ENCODE data around the gene NYNRIN.

- TF ChIP-seq POLR2A (IDR thresholded peaks at IDR 0.05; ENCODE audit: low read depth) (no peak), CTCF (IDR thresholded peaks at IDR 0.05) (no peak)
Observed at GRCh38 chr14:24422261-24422660, 23.5 kb downstream of the NYNRIN start.

Data from esophagus muscularis mucosa (tissue), 3 donors.